Testis (tissue), 3 donors: ENCODE measurements around the gene STX4. TPM values are rescaled to one million over a fixed set of nuclear protein-coding genes. Genes with fewer than 3 reads are reported as not detected.

Experiments
- DNase-seq: peaks from one replicate; pipeline ENCODE4 v3.0.0-alpha.2; 2019
- H3K27ac ChIP-seq, 2 donors: fragments of 200-600 bp; sonication (generic); one replicate each; pipeline ENCODE4 v1.5.1; 2019
- H3K27me3 ChIP-seq: fragments of 200-600 bp; sonication (generic); one replicate; pipeline ENCODE4 v1.5.1; 2019
- H3K36me3 ChIP-seq: fragments of 200-600 bp; sonication (generic); one replicate; pipeline ENCODE4 v1.5.1; 2017; ENCODE audit warnings: low read depth; ENCODE audit errors: missing control alignments
- H3K4me1 ChIP-seq: fragments of 200-600 bp; sonication (generic); one replicate; pipeline ENCODE4 v1.5.1; 2019
- H3K4me3 ChIP-seq, 2 donors: fragments of 200-600 bp; sonication (generic); one replicate each; pipeline ENCODE4 v1.5.1; 2017 to 2019
- H3K9me3 ChIP-seq: fragments of 200-600 bp; sonication (generic); one replicate; pipeline ENCODE4 v1.5.1; 2017
- POLR2A ChIP-seq: fragments of 450-650 bp; IDR thresholded peaks from one replicate; pipeline ENCODE4 v1.6.1; 2017; ENCODE audit warnings: antibody characterized with exemption, mild to moderate bottlenecking, moderate library complexity
- WGBS, 2 donors: methylation state at CpG; one replicate each; pipeline ENCODE4 v1.1.5; 2018; 5-methylcytosine and 5-hydroxymethylcytosine counted together
- intact Hi-C: fragments of 100-400 bp; cut with DNase I; formaldehyde crosslinking; loops from one replicate; pipeline ENCODE4 v1.15.1; 2023; ENCODE audit warnings: low total_unique reads
- polyA plus RNA-seq: library from polyadenylated mRNA; stranded (reverse); fragments of 350-450 nt; fragmentation: Illumina TruSeq; extraction: RNeasy Lipid Tissue Mini Kit (QIAGEN cat#74804); gene quantifications from one replicate; pipeline ENCODE4 v1.2.3, GENCODE V29; 2014; ENCODE audit warnings: low read depth, low replicate concordance; ENCODE audit not compliant: insufficient read depth
- total RNA-seq, 2 donors: library from RNA; depleted of rRNA; stranded (reverse); fragments of >200 nt; gene quantifications; one replicate each; pipeline ENCODE4 v1.2.3, GENCODE V29; 2016
- TF ChIP-seq, protein P1 (sequence below), 3 experiments: fragments of 450-650 bp in 2 of 3; fragments of 200-600 bp in 1 of 3; sonication (generic) in 1 of 3; IDR thresholded peaks; one replicate each; pipeline ENCODE4 v1.5.1; 2016 to 2019; ENCODE audit warnings: antibody characterized with exemption in 3 of 3, mild to moderate bottlenecking in 2 of 3, moderate library complexity in 1 of 3

Gene STX4
- total and polyA plus RNA-seq, 3 donors from 2014 or later, result 37.1 to 56.9 (median 50.9) TPM

DNA sequence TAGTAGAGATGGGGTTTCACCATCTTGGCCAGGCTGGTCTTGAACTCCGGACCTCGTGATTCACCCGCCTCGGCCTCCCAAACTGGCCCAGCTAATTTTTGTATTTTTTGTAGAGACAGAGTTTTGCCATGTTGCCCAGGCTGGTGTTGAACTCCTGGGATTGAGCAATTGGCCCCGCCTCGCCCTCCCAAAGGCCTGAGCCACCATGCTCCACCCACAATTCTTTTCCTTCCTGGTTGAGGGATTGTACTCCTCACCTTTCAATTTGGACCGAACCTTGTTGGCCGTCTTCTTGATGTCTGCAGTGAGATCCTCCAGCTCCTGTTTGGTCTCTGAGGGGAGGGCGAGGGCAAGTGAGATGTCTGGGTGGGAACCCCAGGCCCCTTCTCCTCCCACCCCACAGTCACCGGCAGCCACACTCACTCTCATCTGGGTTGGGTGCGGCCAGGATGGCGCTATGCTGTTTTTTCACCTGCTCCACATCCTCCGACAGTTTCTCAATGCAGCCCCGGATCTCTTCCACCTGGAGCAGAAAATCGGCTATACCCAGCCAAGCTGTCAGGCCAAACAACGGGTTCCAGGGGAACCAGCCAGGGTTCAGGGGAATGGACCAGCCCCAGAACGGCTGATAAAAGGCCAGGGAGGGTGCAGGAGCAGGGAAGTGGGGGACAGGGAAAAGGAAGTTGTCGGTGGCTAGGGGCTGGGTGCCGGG is 32.5 kb upstream of the STX4 start:
- intact Hi-C loops, result no loop called here
- H3K36me3 ChIP-seq, result no peaks in the 10 kb centered on the region

DNA sequence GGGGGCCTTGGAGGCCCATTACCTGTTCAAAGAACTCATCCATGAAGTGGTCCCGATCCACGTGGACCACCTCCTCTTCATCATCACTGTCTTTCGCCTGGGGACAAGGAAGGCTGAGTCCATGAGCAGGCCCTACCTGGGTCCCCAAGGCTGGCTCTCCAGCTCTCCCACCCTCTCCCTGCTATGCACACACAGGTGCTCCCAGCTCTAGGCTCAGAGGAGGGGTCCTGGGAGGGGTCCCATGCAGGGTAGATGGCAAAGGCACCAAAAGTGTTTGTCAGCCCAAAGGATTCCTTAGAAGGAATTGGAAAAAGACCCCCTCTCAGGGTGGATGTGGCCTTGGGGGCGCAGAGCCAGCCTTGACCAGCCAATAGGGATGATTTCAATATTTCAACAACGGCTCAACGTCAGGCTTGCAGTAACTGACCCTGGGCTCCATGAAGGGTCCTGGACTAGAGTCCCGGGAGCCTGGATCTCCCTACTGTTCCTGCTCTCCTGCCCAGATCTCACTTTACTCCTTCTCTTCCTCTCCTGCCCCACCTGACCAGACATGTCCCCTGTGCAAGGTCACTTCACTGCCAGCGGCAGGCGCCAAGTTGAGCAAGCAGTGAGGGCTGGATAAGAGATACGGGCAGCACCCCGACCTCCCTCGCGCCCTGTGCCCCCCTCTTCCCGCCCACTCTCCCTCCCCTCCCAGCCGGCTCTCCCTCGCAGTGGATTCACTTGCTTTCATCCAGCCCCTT is 31.7 kb upstream of the STX4 start:
- Histone ChIP-seq H3K4me1 (peaks cover 22% of the 10 kb centered on the region), H3K9me3 (no peaks in the 10 kb centered on the region), H3K36me3 (no peaks in the 10 kb centered on the region), H3K4me3 (no peak overlapping the region), H3K27ac (no peak overlapping the region), H3K27me3 (no peaks in the 10 kb centered on the region)
- no peak for DNase-seq
- intact Hi-C loops, result no loop called here
- WGBS, 2 donors, result 49 to 65% methylated on average over 15 to 16 of the region's 16 CpGs
- TF ChIP-seq, protein P1, sequence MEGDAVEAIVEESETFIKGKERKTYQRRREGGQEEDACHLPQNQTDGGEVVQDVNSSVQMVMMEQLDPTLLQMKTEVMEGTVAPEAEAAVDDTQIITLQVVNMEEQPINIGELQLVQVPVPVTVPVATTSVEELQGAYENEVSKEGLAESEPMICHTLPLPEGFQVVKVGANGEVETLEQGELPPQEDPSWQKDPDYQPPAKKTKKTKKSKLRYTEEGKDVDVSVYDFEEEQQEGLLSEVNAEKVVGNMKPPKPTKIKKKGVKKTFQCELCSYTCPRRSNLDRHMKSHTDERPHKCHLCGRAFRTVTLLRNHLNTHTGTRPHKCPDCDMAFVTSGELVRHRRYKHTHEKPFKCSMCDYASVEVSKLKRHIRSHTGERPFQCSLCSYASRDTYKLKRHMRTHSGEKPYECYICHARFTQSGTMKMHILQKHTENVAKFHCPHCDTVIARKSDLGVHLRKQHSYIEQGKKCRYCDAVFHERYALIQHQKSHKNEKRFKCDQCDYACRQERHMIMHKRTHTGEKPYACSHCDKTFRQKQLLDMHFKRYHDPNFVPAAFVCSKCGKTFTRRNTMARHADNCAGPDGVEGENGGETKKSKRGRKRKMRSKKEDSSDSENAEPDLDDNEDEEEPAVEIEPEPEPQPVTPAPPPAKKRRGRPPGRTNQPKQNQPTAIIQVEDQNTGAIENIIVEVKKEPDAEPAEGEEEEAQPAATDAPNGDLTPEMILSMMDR (IDR thresholded peaks at IDR 0.05), result no peak
- TF ChIP-seq POLR2A, result no peak

More for the DNA sequence above, 32.5 kb upstream of the STX4 start:
- H3K4me1 ChIP-seq, result peaks cover 22% of the 10 kb centered on the region
- no peak overlapping the region for H3K4me3 ChIP-seq
- H3K27ac ChIP-seq, result no peak overlapping the region
- no peak for TF ChIP-seq POLR2A
- TF ChIP-seq, protein P1 (IDR thresholded peaks at IDR 0.05), result no peak
- 92 to 98% methylated on average over 19 of the region's 19 CpGs for WGBS, 2 donors
- no peaks in the 10 kb centered on the region for H3K27me3 ChIP-seq
- no peaks in the 10 kb centered on the region for H3K9me3 ChIP-seq
- no peak for DNase-seq

DNA sequence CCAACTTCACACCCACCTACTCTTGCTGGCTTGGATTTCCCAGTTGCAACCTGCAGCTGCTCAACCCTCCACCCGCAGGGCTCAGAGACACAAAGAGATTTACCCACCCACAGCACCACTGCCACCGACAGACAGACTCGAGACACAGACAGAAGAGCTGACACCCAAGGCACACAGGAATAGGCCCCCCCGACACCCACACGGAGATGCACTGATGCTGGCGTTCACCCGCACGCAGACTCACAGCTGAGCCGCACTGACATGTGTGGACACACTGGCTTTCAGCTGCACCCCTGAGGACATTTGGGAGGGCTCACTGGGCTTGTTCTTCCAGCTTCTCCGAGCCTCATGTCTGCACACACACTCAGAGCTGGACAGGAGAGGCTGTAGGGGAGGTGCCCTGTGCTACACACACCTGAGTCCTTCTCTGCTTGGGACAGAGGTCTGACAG is 31.1 kb upstream of the STX4 start:
- Histone ChIP-seq H3K4me3 (no peak overlapping the region), H3K27ac (no peak overlapping the region), H3K27me3 (no peaks in the 10 kb centered on the region), H3K9me3 (no peaks in the 10 kb centered on the region), H3K4me1 (peaks cover 22% of the 10 kb centered on the region), H3K36me3 (no peaks in the 10 kb centered on the region)
- intact Hi-C loops, result no loop called here
- 44 to 53% methylated on average over 9 to 10 of the region's 10 CpGs for WGBS, 2 donors
- TF ChIP-seq, protein P1 (IDR thresholded peaks at IDR 0.05), result no peak
- no peak for TF ChIP-seq POLR2A
- DNase-seq, result no peak

DNA sequence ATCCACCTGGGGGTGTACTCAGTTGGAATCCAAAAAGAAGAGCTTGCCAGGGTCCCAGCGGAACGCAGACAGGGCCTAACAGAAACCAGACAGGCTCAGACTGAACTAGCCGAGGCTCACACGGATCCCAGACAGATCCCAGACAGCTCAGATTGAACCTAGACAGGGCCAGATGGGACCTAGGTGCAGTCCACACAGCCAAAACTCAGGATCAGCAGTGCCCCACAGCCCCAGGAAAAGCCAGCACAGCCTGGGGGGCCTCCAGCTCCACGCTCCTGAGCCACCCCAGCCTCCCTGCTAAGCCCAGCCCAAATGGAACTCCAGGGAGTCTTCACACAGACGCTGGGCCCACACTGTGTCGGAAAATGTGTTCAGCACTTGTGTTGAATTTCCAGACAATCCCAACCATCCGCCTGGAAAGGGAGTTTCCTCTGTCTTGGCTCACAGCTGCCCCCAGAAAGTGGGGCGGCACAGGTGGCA is 30.5 kb upstream of the STX4 start:
- Histone ChIP-seq H3K9me3 (no peaks in the 10 kb centered on the region), H3K36me3 (no peaks in the 10 kb centered on the region), H3K27me3 (no peaks in the 10 kb centered on the region), H3K4me3 (no peak overlapping the region), H3K27ac (no peak overlapping the region), H3K4me1 (peaks cover 22% of the 10 kb centered on the region)
- 63 to 68% methylated on average over 7 to 9 of the region's 9 CpGs for WGBS, 2 donors
- TF ChIP-seq POLR2A, result no peak
- TF ChIP-seq, protein P1 (IDR thresholded peaks at IDR 0.05), result no peak
- intact Hi-C loops, result no loop called here
- no peak for DNase-seq
